GM21390 (cell line): ENCODE measurements around the gene MACROD2.
A peak's percentile ranks its signal among the peaks of the same experiment; 100 is the strongest.

Source experiments
- ATAC-seq: cut with Tn5 transposase; IDR thresholded peaks from one replicate; pipeline ENCODE4 v1.9.1; 2021; ENCODE audit not compliant: unreplicated experiment

The MACROD2 gene

DNA sequence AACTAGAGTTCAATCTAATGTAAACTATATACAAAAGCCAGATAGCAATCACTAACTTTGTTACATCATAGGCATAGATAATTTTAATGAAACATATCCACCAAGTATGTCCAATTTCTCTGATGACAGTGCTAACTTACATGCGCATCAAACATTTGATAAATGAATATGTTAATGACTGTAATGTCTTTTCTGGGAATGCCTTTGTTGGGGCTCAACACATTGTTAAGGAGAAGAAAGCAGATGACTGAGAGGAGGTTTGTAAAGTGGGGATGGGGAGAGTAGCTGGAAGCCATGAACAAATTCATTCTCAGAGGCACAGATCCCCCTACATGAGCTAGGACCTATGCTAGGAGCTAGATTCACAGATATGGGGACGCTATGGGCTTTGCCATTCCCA lies 1627.9 kb downstream of the MACROD2 start:
- no peak for ATAC-seq

DNA sequence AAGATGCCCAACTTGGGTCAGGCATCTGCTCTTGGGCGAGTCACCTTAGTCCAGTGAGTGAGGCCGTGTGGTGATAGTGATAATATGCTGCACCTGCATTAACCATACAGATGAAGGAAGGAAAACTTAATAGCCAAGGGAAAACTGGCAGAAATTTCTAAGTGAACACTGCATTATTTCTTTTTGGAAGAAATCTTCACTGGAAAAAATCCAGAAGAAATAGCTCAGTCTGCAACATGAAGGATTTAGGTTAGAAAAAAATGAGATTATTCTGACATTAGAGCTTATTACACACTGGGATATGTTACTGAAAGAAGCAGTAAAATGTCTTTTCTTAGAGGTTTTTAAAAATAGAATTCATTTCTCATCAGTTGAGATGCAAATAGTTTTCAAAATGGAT lies 1630.7 kb downstream of the MACROD2 start:
- no peak for ATAC-seq

DNA sequence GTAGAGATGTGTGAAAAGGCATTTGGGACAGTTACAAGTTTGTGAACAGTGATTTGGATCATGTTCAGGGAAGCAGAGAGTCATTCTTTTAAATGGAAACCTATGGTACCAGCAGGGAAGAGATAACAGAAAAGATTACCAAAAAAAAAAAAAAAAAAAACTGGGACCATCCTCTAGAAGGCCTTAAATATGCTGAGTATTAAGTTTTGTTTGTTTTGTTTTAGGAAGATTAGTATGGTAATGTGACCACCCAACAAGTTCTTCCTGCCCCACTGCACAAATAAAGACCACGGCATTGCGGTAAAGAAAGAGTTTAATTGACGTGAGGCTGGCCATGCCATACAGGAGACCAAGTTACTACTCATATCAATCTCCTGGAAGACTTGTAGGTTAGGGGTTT lies 1631.8 kb downstream of the MACROD2 start:
- no peak for ATAC-seq

DNA sequence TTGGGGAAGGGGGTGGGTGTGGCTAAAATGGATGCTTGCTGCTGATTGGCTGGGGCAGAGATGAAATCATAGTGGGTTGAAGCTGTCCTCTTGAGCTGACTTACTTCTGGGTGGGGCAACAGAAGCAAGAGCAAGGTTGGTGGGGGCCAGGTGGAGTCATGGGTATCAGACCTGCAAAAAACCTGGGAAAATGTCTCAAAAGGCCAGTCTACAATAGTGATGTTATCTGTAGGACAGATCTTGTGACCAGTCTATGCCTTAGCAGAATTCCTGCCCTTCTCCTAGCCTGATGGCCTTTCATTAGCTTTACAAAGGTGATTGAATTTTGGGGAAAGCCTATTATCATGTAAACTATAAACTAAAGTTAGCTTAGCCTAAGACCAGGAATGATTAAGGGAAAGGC lies 1632.2 kb downstream of the MACROD2 start:
- no peak for ATAC-seq

DNA sequence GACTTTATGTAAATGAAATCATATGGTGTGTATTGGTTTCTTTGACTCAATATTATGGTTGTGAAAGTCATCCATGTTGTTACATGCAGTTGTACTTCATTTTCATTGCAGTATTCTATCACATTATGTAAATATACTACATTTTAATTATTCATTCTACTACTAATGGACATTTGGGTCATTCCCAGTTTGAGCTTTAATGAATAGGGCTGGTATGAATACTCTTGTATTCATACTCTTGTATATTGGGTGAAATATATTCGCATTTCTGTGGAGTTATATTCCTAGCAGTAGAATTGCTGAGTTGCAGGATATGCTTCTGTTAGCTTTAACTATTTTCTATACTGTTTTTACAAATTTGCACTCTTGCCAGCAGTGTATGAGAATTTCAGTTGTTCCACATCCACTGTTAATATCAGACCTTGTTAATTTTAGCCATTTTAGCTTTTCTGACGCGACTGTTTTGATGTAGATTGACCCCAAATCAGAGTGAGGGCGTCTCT lies 1633.6 kb downstream of the MACROD2 start:
- no peak for ATAC-seq

DNA sequence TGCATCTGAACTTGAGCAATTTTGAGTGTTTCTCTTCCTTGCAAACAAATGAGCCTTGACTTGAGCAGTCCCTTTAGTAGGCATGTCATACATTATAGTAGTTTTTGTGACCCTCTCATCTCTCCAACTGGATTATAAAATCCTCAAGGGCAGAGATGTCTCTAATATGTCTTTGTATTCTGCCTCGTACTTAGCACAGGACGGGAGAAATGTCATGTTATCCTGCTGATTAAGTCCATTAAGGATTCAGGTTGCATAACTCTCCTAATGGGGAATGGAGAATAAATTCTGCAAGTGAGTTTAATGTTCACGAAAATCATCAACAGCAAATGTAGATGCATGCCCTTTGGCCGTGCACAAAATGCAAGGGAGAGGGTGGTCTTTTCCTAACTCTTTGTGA lies 1635.0 kb downstream of the MACROD2 start:
- ATAC-seq, result no peak

DNA sequence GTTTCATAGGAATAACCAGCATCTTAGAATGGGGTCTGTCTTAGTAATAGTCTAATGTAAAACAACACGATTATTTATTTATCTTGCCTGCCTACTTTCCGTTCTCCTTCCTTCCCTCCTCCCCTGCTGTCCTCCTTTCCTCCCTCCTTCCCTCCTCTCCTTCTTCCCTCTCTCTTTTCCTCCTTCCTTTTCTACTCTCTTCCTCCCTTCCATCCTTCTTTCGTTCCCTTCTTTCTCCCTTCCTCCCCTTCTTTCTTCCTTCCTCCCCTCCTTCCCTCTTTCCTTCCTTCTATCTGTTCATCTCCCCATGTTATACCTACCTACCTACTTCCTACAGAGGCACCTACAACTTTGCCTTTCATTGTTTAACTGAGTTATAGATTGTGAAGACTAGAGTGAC lies 1637.4 kb downstream of the MACROD2 start:
- no peak for ATAC-seq

DNA sequence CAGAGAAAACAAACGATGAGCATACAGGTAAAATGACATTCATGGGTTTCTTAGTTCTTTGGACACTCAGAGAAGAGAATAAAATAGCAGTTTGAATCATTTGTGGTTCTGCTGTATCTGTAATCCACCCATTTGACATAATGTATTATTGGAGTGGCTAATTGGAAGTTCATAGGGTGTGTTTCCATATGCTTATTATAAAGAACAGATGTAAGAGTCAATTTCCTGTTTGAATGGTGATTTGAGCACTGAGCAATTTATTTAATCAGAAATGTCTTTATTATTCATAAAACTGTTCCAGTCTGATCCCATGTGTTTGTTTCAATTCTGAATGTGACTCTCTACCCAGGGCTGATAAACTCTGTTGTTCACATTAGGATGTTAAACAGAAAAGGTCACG lies 1638.8 kb downstream of the MACROD2 start:
- ATAC-seq, result no peak

DNA sequence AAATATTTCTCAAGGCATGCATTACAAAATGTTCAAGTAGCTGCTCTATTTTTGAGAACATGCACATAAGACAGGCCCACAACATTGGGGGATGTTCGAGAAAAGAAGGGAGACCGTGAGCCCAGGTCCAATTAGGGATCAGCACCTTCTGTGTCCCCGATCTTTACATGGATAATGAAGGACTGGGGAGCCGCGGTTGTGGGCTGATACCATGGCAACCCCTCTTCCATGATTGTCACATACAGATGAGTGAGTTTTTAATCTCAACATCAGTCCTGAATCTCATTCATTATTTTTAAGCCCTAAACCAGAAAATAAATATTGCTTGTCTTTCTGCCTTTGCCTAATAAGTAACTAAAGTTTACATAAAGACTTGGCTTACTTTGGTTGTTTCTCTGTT lies 1642.2 kb downstream of the MACROD2 start:
- ATAC-seq, result no peak

DNA sequence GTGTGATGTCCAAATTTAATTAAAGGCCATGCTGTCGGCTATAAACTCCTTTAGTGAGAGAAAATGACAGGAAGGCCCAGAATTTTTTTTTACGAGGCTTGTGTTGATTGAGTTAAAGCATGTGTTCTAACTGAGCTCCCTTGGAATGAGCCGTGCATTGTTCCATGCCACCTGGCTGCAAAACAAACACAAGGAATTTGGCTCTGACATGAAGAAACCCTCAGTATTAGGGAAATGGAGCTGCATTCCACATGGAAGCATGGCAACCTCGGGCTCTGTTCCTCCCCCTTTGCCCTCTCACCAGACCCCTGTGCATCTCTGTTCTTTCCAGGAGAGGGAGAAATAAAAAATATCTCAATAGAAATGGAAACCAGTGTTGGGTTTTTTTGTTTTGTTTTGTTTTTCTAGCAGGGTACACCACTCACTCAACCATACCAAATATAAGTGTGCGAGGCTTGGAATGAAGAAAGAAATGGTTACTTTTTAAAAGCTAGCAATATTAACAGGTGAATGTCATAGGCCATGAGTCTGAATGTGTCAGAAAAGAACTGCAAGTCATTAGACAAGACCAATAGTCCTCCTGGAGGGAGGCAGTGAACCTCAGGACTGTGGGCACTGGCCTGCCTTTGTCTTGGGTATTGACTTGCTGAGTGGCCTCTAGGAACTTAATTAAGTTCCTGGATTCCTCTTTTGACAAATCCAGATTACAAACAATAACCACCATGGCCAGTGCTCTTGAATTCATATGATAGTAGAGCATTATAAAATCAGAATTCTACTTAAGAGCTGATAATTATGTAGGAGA lies 1642.8 kb downstream of the MACROD2 start:
- no peak for ATAC-seq

DNA sequence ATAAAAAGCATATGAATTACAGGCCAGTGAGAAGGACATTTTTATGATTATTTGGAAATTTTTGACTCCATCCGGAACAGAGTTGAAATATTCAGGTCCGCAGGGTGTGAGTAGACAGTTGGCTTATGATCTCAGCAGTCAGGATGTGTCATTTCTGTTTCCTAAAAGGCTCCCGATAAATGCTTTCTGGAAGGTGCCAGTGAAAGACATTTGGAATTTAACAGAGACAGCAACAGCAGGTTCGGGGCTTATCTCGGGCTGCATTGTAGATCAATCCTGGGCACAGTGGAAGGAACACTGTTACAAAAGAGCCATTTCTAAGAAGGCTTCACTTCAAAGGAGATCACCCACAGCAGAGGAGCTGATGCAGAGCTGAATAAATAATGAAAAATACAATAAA lies 1643.5 kb downstream of the MACROD2 start:
- ATAC-seq, result no peak

DNA sequence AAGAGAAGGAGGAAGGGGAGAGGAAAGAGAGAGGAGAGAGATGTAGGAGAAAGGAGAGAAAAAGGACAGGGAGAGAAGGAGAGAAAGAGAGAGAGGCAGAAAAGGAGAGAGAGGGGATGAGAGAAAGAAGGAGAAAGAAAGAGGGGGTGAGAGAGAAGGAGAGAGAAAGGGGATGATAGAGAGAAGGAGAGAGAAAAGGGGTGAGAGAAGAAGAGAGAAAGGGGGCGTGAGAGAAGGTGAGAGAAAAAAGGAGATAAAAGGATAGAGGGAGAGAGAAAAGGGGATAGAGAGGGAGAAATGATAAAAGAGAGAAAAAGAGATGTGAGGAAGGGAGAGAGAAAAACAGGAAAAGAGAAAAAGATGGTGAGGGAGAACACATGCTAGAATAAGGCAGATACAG lies 1644.5 kb downstream of the MACROD2 start:
- no peak for ATAC-seq

DNA sequence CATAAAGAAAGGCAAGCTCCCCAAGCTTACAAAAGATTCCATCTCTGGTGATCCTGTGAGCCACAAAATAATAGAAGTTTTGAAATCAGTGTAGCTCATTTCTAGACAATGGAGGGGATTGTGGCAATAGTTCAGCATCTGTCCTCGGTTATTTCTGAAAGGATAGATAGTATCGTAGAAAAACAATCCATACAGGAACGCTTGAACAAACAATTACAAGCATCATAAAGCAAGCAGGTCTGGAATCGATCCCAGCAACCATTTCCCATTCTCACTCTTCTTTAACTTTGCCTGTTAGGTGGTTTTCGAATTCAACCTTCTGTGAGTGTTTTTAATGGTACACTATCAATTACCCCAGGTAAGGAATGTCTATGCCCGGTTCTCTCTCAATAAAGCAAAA lies 1646.8 kb downstream of the MACROD2 start:
- no peak for ATAC-seq

DNA sequence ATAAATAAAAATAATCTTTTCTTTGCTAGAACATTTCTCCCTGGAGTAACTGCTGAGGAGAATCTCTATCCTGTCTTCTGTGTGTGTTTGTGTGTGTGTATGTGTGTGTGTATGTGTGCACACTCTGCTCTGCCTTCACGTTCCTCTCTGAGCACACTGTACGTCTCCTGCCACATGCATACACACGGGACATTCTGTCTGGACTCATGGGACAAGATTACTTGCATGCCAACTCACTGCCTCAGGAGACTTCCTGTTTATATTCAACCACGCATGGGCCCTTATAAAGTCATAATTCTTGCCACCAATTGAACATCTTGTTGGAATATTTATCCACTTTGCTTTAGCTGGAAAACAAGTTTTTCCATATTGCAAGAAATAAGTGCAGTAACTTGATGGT lies 1647.4 kb downstream of the MACROD2 start:
- ATAC-seq, result no peak

DNA sequence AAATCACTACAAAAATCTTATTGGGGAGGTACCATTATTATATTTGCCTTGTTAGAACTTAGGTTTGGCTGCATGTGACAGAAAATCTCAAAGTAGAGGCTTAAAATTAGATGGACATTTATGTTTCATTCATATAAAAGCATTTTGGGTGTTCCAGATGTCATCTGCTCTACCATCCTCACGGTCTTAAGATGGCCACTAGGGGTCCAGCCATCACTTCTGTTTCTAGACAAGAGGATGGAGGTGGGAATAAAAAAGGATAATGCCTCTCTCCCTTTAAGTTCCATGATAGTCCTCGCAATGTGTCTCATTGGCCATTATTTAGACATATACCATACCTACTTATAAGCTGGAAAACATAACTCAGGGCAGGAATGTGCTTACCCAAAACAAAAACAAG lies 1648.4 kb downstream of the MACROD2 start:
- no peak for ATAC-seq

DNA sequence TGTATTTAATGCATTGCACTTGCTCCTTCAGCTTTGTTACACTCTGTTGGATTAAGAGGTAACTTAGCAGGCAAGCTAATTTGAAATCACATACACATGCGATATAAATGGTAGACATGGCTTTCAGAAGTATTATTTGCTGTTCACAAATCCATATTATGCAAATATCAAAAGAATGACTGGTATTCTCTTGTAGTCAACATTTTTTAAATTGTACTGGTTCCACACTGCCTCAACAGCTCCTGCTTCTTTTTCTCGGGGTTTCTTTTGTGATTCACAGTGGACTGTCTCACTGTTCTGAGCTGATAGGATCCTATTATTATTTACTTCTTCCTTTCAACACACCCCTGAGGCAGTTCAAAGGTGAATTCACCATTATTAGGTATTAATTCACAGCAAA lies 1650.5 kb downstream of the MACROD2 start:
- ATAC-seq, result no peak

DNA sequence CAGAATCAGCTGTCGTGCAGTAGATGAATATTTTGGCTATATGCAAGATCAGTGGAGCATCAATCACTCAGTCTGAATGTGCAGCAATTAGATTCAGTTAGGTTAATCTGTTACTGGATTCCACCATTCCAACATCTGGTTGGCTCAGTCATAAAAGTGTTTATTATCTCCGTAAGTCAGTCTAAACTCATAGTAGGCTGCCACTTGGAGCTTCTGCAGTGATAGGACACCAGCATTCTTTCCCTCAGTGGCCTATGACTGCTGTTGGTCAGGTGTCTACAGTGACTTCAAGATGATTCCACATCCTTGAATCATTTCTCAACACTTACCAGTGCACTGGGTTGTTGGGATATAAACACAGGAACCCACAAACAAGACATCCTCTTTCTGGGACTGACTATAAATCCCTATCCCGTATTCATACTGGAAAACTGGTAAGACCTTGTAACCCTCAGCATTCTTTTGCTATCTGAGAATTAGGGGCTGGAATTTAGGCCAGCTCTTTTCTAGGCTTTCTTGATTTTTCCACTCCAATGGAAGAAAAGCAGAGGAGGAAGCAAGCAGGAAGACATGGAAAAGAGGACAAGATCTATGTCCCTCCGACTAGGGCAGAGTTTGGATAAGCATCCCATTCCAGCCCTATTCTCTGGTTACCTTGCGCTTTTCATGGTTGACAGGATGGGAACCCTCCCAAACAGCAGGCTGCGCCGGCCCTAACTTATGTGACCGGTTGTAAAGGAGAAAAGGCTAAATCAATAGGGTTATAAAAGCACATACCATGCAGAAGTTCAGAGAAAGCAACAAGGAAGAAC lies 1658.3 kb downstream of the MACROD2 start:
- ATAC-seq, result no peak

DNA sequence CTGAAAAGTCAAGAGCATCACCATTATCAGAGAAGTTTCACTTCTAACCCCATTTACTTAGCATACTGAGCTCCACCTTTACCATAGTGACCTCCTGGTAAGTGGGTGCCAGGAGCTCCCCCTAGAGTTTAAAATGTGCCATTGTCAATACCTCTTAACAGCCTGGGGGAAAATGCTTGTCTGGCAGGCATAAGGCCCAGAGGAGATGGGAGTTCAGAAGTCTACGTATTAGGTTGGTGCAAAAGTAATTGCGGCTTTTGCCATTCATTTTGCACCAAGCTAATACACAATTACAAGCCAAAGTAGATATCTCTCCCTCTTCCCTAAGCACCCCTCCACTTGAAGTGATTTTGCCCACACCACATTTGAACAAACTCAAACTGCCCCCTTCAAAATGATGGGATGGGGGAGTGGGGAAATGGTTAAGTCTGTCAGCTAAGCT lies 1658.9 kb downstream of the MACROD2 start:
- ATAC-seq, result peak; percentile 100

DNA sequence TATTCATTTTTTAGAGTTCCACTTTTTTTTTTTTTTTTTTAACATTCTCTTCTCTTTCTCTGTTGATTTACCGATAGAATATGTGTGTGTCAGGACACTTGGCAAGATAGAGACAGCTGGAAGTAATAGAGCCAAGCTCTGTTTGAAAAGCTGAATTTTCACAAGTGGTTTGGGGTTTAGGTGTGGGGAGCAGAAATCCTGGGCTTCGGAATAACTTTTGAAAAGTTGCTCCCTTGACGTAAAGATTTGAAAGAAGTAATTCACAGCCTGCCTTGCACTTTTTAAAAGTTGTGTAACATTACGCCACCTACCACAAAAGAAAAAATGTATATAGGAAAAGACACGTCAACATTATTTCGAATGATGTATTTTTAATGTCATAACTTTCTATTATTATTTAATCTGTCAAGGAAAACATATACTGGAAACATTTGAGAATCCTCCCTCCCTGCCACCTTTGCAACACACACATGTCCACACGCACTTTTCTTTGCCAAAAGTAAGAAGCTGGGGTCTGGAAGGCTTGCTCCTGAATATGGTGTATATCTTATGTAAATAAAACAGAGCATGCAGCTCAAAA lies 1660.1 kb downstream of the MACROD2 start:
- ATAC-seq, result no peak

DNA sequence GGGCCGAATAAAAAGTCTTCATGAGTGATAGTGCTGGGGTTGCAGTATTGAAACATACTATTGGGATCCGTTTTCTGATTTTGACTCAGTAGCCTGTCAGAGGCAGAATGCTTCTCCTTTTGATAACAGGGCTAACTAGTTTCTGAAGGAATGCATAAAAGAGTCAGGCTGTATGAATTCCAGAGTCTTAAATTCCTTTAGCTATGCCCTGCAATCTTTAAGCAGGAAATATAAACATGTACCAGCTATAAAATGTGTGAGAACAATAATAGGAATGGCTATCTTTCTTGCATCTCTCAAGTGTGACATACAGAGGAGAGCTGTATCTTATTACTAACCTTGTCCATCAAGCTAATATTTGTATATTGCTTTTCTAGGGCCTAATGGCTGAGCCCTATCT lies 1660.8 kb downstream of the MACROD2 start:
- no peak for ATAC-seq

DNA sequence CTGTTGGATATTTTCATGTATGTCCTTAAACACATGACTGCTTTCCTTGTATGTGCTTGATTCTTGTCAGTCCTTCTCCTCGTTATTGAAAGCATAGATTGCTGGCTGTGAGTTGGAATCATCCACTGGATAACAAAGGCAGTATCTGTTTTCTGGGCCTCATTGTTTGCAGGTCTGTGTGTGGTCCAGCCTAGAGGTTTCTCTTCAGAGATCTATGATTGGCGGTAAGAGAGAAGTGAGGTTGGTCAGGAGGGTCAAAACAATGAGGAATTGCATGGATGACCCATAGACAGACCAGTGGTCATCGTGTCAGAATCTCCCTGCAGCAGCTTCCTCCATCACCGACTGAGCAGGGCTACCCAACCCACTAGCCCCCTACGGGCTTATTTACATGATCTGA lies 1663.0 kb downstream of the MACROD2 start:
- ATAC-seq, result no peak

DNA sequence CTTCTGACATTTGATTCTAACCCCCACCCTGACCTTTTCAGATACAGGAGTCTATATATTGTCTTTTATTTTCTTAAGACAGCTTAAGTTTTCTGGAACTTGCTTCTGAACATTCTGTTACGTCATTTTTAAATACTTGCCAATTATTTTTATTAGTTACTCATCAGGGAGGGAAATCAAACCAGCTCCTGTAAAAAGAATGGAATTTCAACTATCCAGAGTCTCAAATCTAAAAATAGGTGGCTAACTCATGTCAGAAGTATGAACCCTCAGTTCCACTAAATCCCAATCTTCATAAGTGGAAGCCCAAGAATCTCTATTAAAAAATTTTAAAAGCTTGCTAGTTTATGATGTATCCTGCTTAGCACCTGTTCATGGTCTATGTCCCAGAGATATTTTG lies 1677.9 kb downstream of the MACROD2 start:
- no peak for ATAC-seq
